GM18870 (cell line): ENCODE results near the gene TPD52L3.

Experiments used
- ATAC-seq: cut with Tn5 transposase; IDR thresholded peaks from one replicate; pipeline ENCODE4 v1.9.1; 2021; ENCODE audit warnings: moderate library complexity; ENCODE audit not compliant: unreplicated experiment

The TPD52L3 gene

GRCh38 chr9:6328103-6328502, at the start of gene TPD52L3:
TSS of gene TPD52L3 (plus strand) at chr9:6328375. CDS start at chr9:6328596, 221 bp downstream.
- no peak for ATAC-seq

GRCh38 chr9:6301858-6302257, 26.3 kb upstream of the TPD52L3 start:
- ATAC-seq = no peak

- ATAC-seq = no peak
Observed at GRCh38 chr9:6302417-6302816, 25.8 kb upstream of the TPD52L3 start.

- no peak for ATAC-seq
Observed at GRCh38 chr9:6304232-6304631, 23.9 kb upstream of the TPD52L3 start.

GRCh38 chr9:6305954-6306563, 22.1 kb upstream of the TPD52L3 start:
- no peak for ATAC-seq

GRCh38 chr9:6307551-6308096, 20.6 kb upstream of the TPD52L3 start:
- ATAC-seq = no peak

GRCh38 chr9:6330958-6331634, 2.9 kb downstream of the TPD52L3 start:
- no peak for ATAC-seq

- ATAC-seq = no peak
Observed at GRCh38 chr9:6334305-6334704, 6.1 kb downstream of the TPD52L3 start.

- ATAC-seq = no peak
Observed at GRCh38 chr9:6348766-6349165, 20.6 kb downstream of the TPD52L3 start.

- ATAC-seq = no peak
Observed at GRCh38 chr9:6351737-6352136, 23.6 kb downstream of the TPD52L3 start.

- ATAC-seq = peak; percentile 76
Observed at GRCh38 chr9:6354072-6354686, 26.0 kb downstream of the TPD52L3 start.

GRCh38 chr9:6355728-6356127, 27.6 kb downstream of the TPD52L3 start:
- ATAC-seq = no peak

GRCh38 chr9:6356441-6356840, 28.3 kb downstream of the TPD52L3 start:
- no peak for ATAC-seq

- ATAC-seq = no peak
Observed at GRCh38 chr9:6356904-6357303, 28.7 kb downstream of the TPD52L3 start.

- ATAC-seq = no peak
Observed at GRCh38 chr9:6367128-6367890, 39.1 kb downstream of the TPD52L3 start.

GRCh38 chr9:6368831-6369230, 40.7 kb downstream of the TPD52L3 start:
- ATAC-seq = no peak
